VCaP (cell line): ENCODE results near the gene TNKS2.

Experiments used
- H3K27ac ChIP-seq: fragments of 450-650 bp; 2 replicates; pipeline ENCODE4 v1.5.1; 2017
- TF ChIP-seq, protein P1 (sequence below): fragments of 450-650 bp; conservative IDR thresholded peaks from 2 replicates; pipeline ENCODE4 v1.5.1; 2017; ENCODE audit warnings: mild to moderate bottlenecking, moderate library complexity

The TNKS2 gene

DNA sequence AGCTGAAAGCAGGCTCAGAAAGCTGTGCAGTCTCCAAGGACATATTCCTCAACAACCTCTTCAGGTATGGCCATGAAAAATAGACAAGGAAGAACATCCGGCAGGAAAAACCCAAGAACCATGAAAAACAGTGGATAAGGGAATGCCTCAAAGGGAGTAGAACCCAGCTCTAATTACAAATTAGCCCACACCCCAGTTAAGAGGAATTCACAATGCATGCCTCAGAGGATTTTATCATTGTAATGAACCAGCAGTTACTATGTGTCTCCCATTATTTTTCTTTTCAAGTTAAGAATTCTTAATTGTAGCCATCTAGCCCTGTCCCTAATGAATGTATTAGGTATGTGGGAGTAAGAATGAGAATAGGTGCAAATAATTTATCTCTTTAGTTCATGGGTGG is 19.7 kb upstream of the TNKS2 start:
- no peak overlapping the region for H3K27ac ChIP-seq
- TF ChIP-seq, protein P1, sequence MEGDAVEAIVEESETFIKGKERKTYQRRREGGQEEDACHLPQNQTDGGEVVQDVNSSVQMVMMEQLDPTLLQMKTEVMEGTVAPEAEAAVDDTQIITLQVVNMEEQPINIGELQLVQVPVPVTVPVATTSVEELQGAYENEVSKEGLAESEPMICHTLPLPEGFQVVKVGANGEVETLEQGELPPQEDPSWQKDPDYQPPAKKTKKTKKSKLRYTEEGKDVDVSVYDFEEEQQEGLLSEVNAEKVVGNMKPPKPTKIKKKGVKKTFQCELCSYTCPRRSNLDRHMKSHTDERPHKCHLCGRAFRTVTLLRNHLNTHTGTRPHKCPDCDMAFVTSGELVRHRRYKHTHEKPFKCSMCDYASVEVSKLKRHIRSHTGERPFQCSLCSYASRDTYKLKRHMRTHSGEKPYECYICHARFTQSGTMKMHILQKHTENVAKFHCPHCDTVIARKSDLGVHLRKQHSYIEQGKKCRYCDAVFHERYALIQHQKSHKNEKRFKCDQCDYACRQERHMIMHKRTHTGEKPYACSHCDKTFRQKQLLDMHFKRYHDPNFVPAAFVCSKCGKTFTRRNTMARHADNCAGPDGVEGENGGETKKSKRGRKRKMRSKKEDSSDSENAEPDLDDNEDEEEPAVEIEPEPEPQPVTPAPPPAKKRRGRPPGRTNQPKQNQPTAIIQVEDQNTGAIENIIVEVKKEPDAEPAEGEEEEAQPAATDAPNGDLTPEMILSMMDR, result no peak

DNA sequence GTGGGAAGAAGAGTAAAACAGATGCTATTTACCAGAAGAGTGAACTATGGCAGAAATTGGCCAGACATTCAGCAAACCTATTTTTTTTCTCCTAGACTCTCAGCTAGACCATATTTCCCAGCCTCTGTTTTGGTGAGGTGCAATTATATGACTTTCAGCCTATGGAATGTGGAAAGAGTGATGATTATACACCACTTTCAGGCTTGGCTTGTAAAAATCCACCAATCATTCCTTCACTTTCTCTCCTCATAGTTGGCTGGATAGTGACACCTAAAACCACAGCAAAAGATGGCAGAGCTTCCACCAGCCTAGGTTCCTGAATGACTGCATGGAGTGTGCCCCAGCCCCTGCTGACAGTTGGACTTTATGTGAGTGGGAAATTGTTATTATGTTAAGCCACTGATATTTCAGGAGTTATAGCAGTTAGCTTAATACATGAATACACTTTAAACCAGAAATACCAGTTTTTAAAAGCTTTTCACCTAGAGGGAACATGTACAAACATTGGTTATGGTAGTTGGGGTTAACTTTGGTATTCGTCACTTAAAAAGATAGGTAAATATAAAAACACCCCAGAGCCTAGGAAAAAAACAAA is 19.1 kb upstream of the TNKS2 start:
- no peak overlapping the region for H3K27ac ChIP-seq
- TF ChIP-seq, protein P1, result no peak

- TF ChIP-seq, protein P1, result no peak
- no peak overlapping the region for H3K27ac ChIP-seq
Observed at GRCh38 chr10:91782539-91782938, 15.7 kb upstream of the TNKS2 start.

DNA sequence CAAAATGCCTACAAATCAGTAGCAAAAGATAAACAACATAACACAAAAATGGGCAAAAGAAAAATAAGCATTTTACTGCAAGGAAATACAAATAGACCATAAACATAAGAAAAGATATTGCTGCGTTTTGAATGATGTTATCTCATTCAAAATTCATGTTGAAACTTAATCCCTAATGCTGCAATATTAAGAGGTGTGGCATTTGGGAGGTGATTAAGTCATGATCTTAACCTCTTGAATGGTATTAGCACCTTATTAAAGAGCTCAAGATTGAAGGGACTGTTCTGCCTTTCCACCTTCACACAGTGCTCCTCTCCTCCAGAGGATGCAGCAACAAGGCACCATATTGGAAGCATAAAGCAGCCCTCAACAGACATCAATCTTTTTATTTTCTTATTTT is 12.4 kb upstream of the TNKS2 start:
- TF ChIP-seq, protein P1, result no peak

DNA sequence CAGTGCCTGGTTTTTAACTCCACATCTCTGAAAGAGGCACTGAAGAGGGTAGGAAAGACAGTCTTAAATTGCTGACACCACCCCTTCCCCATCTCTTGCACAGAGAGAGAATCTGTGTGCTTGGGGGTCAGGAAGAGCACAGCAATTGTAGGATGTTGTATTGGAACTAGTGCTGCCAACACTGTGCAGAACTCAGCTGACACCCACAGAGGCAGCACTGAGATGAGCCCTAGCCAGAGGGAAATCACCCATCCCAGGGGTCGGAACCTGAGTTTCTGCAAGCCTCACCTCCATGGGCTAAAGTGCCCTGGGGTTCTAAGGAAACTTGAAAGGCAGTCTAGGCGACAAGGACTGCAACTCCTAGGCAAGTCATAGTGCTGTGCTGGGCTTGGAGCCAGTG is 11.0 kb upstream of the TNKS2 start:
- TF ChIP-seq, protein P1, result no peak
- H3K27ac ChIP-seq, result peak overlapping the region; percentile 46; the same call in 1 of the 2 replicates

More for the DNA sequence above, 12.4 kb upstream of the TNKS2 start:
- no peak overlapping the region for H3K27ac ChIP-seq

GRCh38 chr10:91787810-91788209 is 10.4 kb upstream of the TNKS2 start:
- TF ChIP-seq, protein P1, result no peak
- peak overlapping the region; percentile 46; the same call in 1 of the 2 replicates for H3K27ac ChIP-seq

- TF ChIP-seq, protein P1, result no peak
- peak overlapping the region; percentile 46; the same call in 1 of the 2 replicates for H3K27ac ChIP-seq
Observed at GRCh38 chr10:91788527-91788926, 9.7 kb upstream of the TNKS2 start.
